Right lobe of liver (tissue), 6 donors: ENCODE results near the gene NCKAP5. TPM values are rescaled to one million over a fixed set of nuclear protein-coding genes. Genes with fewer than 3 reads are reported as not detected.

Experiments used
- ATAC-seq, 4 donors: fragments of 200-7000 bp; cut with Tn5 transposase; one replicate each; pipeline ENCODE4 v1.9.1; 2020; ENCODE audit warnings: mild to moderate bottlenecking in 4 of 4, moderate library complexity in 4 of 4
- DNase-seq, 3 donors: peaks; one replicate each; pipeline ENCODE4 v3.0.0-alpha.2; 2020
- H3K27ac ChIP-seq, 3 donors: fragments of 200-600 bp; one replicate each; pipeline ENCODE4 v1.8.0; 2022
- H3K27me3 ChIP-seq, 2 donors: fragments of 200-600 bp; one replicate each; pipeline ENCODE4 v1.8.0; 2022
- H3K36me3 ChIP-seq, 4 donors: fragments of 200-600 bp; sonication (generic) in 1 of 4; one replicate each; pipeline versions ENCODE4 v1.5.1 to v1.8.0; 2017 to 2022; ENCODE audit warnings: control low read depth in 1 of 4
- H3K4me1 ChIP-seq, 4 donors: fragments of 200-600 bp; sonication (generic) in 1 of 4; one replicate each; pipeline versions ENCODE4 v1.5.1 to v1.8.0; 2017 to 2022; ENCODE audit warnings: control low read depth in 1 of 4
- H3K4me3 ChIP-seq, 3 donors: fragments of 200-600 bp; one replicate each; pipeline ENCODE4 v1.8.0; 2022
- H3K9me3 ChIP-seq, 4 donors: fragments of 200-600 bp; sonication (generic) in 1 of 4; one replicate each; pipeline versions ENCODE4 v1.5.1 to v1.8.0; 2017 to 2022; ENCODE audit warnings: control low read depth in 1 of 4
- CTCF ChIP-seq, 4 donors: fragments of 200-600 bp in 3 of 4; fragments of 450-650 bp in 1 of 4; IDR thresholded peaks; one replicate each; pipeline versions ENCODE4 v1.5.1 to v1.8.0; 2016 to 2022; ENCODE audit warnings: antibody characterized with exemption in 4 of 4, mild to moderate bottlenecking in 2 of 4
- POLR2A ChIP-seq: fragments of 450-650 bp; IDR thresholded peaks from one replicate; pipeline ENCODE4 v1.6.1; 2017; ENCODE audit warnings: antibody characterized with exemption, mild to moderate bottlenecking
- WGBS: methylation state at CpG from one replicate; pipeline ENCODE4 v1.1.6; 2018; ENCODE audit warnings: low coverage, low lambda C conversion rate; ENCODE audit not compliant: insufficient coverage; ENCODE audit errors: missing lambda C conversion rate; 5-methylcytosine and 5-hydroxymethylcytosine counted together
- intact Hi-C, 2 donors: fragments of 100-400 bp; cut with DNase I; formaldehyde crosslinking; loops; one replicate each; pipeline versions ENCODE4 v1.11.2 to v1.14.1; 2022
- total RNA-seq, 6 experiments: library from RNA; depleted of rRNA in 2 of 6; stranded (reverse); fragments of >200 nt in 2 of 6; fragmentation: NEBNext Ultra II Directional in 3 of 6; extraction: Animal tissue kit (Norgen Biotek cat#: 25700) in 3 of 6; gene quantifications; one replicate each; pipeline versions ENCODE4 v1.1.0 to v1.2.4, GENCODE V29; 2016 to 2023
- donor health status: DM: no; HTN: yes; CAD: no.
- donor health status: DM: no; HTN: no; CAD: no.
- donor health status: DM: no; HTN: no; CAD: no.
- donor health status: DM: no; HTN: yes; CAD: no.
- donor health status: DM: no; HTN: yes; CAD: no.

Gene NCKAP5
- total RNA-seq, 6 experiments from 2014 or later = 3.6 to 11.7 (median 6.9) TPM

- DNase-seq = no peak
- Histone ChIP-seq H3K9me3 (no peaks in the 10 kb centered on the region), H3K4me1 (no peaks in the 10 kb centered on the region), H3K4me3 (no peak overlapping the region), H3K27ac (no peak overlapping the region), H3K36me3 (no peaks in the 10 kb centered on the region), H3K27me3 (no peaks in the 10 kb centered on the region)
- WGBS = 100% methylated on average over 2 of the region's 2 CpGs
- no peak for ATAC-seq
- intact Hi-C loops = no loop called here
- no peak for TF ChIP-seq POLR2A
- no peak for TF ChIP-seq CTCF (IDR thresholded peaks at IDR 0.05)
Observed at GRCh38 chr2:133085646-133086045, 482.6 kb downstream of the NCKAP5 start.

- ATAC-seq (no peak), DNase-seq (no peak)
- no peak overlapping the region for H3K4me3 ChIP-seq
- no peaks in the 10 kb centered on the region for H3K4me1 ChIP-seq
- TF ChIP-seq CTCF (IDR thresholded peaks at IDR 0.05) (no peak), POLR2A (no peak)
- H3K27me3 ChIP-seq = no peaks in the 10 kb centered on the region
- no peak overlapping the region for H3K27ac ChIP-seq
- intact Hi-C loops = no loop called here
- H3K36me3 ChIP-seq = no peaks in the 10 kb centered on the region
- H3K9me3 ChIP-seq = no peaks in the 10 kb centered on the region
- 86% methylated on average over 1 of the region's 1 CpG for WGBS
Observed at GRCh38 chr2:133082034-133082433, 486.2 kb downstream of the NCKAP5 start.

DNA sequence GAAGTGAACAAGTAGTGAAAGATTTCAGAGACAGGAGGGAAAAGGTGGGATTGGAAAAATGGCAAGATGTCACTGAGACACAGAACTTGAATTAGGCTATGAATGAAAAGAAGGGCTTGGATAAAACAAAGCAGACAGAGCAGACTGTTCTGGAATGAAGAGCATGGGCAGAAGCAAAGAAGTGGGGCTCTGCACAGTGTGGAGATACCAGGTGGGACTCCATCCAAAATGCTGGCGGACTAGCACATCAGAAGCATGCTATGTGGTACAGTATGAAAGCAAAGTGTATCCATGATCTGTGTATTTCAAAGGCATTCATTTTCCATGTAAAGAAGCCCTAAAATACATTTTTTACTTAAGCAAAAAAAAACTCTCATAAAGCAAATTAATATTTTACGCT lies 487.4 kb downstream of the NCKAP5 start:
- WGBS = 100% methylated on average over 2 of the region's 2 CpGs
- no peaks in the 10 kb centered on the region for H3K4me1 ChIP-seq
- no peak for TF ChIP-seq CTCF (IDR thresholded peaks at IDR 0.05)
- TF ChIP-seq POLR2A = no peak
- H3K36me3 ChIP-seq = no peaks in the 10 kb centered on the region
- DNase-seq (no peak), ATAC-seq (no peak)
- no peaks in the 10 kb centered on the region for H3K9me3 ChIP-seq
- H3K4me3 ChIP-seq = no peak overlapping the region
- intact Hi-C loops = no loop called here
- H3K27ac ChIP-seq = no peak overlapping the region
- no peaks in the 10 kb centered on the region for H3K27me3 ChIP-seq

DNA sequence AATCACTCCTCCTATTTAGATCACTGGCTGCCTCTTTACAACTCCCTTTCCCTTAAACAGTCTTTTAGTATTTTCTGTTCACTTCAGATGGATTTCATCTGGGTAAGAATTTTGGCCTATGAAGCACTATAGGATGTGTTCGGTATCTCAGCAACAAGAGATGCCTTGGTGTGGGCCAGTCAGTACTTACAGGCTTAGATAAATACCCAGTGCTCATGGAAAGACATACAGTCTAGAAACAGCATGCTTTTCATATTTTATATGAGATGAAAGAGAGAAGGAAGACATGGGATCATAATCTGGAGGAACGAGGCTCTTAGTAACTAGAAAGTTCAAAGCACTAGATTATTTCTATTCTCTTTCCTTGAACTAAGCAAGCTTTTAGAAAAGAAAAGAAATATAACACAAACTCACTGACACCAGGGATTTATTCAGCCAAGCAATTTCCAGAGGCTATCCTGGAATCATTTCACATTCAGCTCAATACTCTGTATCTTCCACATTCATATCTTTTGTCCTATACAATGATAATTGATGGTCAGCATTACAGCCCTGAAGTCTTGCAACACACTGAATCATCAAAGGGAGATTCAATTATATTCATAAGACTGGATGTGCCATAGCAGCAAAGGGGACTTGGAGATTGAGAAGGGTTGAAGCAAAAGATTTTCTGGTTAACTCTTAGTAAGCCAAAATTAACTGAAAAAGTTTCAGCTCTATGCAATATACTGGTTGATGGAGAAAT lies 489.4 kb downstream of the NCKAP5 start:
- ATAC-seq (no peak), DNase-seq (no peak)
- intact Hi-C loops = no loop called here
- Histone ChIP-seq H3K4me3 (no peak overlapping the region), H3K27ac (no peak overlapping the region), H3K27me3 (no peaks in the 10 kb centered on the region), H3K4me1 (no peaks in the 10 kb centered on the region), H3K36me3 (no peaks in the 10 kb centered on the region), H3K9me3 (no peaks in the 10 kb centered on the region)
- WGBS = 93% methylated on average over 2 of the region's 2 CpGs
- TF ChIP-seq CTCF (IDR thresholded peaks at IDR 0.05) (no peak), POLR2A (no peak)
